HG03469 (cell line): ENCODE measurements around the gene ZBTB8OS.
"Not testable (repeated sequence)": the region's sequence is repeated elsewhere in the genome, so short reads cannot be mapped to it uniquely, and the experiment has no call there.

Experiments
- ATAC-seq: cut with Tn5 transposase; IDR thresholded peaks from one replicate; pipeline ENCODE4 v1.9.1; 2021; ENCODE audit warnings: mild to moderate bottlenecking, moderate library complexity, moderate number of reproducible peaks; ENCODE audit not compliant: unreplicated experiment

ZBTB8OS gene

DNA sequence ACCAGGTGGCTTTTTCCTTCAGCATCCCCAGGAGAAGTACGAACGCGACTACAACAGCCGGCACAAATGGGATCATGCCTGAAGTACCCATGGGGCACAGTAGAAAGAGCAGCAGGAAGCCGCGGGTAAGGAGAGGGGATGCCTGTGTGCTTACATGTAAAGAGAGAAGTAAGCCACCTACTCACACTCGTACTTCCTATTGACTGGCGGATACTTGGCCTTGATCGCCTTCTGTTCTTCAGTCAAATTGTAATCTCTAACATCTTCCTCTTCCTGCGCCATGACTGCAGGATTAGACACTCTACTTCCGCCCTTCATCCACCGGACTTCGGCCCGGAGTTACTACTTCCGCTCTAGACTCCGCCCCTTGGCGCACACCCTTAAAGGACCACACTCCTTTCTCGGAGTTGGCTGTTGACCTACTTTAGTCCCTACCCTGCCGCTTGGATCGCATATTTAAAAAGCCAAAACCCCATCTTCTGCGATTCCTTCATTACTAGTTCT lies at the start of gene ZBTB8OS:
ZBTB8OS (minus strand) TSS at position 303 of the 504 bp plus-strand sequence; CDS start at position 282, 21 bp downstream.
- ATAC-seq = peak; percentile 43

DNA sequence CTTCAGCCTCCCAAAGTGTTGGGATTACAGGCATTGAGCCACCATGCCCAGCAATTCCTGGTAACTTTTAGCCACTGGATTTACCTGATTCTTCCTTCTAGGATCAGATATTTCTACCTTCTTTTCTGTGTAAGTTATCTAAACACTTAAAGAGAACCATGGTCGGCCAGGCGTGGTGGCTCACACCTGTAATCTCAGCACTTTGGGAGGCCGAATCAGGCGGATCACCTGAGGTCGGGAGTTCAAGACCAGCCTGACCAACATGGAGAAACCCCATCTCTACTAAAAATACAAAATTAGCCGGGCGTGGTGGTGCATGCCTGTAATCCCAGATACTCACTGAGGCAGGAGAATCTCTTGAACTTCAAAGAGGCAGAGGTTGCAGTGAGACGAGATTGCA lies 46.6 kb upstream of the ZBTB8OS start:
- ATAC-seq = not testable (repeated sequence)

GRCh38 chr1:32696041-32696440 lies 45.7 kb upstream of the ZBTB8OS start:
- no peak for ATAC-seq

DNA sequence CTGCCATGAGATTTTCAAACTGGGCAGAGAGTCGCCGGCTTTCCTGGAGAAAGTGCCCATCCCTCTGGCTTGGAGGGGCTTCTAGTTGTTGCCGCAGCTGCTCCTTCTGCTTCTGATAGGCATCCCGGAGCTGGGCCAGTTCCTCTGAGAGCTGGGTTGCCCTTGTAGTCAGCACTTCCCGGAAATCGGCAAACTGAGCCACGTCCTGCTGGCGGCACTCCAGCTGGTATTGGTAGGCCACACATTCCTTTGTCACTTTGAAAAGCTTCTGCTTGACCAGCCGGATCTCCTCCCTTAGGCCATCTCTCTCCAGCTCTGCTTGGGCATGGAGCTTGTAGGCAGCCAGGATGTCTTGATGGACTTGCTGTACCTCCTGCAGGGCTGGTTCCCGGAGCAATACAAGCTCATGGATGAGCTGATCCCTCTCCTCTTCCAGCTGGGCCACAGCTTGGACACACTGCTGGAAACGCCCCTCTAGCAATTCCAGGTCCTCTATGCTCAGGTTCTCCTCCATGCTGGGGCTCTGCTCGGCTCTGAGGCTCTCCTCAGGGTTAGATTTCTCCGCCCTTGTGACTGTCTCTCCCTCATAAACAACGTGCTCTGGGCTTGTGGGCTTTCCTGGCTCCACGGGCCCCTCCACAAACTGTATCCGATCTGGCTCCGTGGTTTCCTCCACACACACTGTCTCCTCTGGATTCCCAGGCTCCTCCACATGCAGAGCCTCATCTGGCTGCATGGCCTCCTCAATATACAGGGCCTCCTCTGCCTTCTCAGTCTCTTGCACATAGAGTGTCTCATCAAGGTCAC lies 45.0 kb upstream of the ZBTB8OS start:
- ATAC-seq = no peak

- ATAC-seq = no peak
Observed at GRCh38 chr1:32693455-32694174, 43.3 kb upstream of the ZBTB8OS start.

DNA sequence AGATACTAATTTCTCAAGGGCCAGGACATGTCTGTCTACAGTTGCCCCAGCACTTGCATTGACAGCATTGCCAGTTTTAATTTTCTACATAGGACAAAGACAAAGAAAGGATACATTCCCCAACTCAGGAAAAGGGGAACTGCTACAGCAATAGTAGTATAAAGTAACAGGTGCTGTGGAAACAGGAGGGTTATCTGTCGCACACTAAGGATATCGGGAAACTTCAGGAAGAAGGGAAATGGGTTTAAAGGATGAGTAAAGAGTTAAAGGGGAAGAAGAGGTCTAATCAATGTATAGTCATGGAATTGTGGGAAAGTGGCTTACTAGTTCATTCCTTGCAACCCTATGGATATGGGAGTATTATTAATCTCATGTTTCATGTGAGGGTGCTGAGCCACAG lies 36.0 kb upstream of the ZBTB8OS start:
- ATAC-seq = no peak

DNA sequence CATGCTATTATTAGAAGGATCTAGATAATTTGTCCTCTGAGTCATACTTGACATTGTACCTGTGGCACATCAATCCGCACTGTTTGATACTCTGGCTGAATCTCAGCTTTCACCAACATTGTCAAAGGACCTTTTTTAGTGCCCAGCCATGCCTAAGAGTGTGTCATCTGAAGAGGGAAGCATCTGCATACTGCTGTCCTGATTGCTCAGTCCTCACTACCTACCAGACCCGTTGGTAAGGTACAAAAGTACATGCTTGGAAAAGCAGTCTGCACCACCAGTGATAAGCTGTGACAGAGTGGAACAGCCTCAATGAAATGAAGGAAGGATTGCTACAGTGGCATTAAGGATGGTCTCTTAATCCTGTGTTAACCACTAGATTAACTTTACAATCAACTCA lies 35.1 kb upstream of the ZBTB8OS start:
- no peak for ATAC-seq

DNA sequence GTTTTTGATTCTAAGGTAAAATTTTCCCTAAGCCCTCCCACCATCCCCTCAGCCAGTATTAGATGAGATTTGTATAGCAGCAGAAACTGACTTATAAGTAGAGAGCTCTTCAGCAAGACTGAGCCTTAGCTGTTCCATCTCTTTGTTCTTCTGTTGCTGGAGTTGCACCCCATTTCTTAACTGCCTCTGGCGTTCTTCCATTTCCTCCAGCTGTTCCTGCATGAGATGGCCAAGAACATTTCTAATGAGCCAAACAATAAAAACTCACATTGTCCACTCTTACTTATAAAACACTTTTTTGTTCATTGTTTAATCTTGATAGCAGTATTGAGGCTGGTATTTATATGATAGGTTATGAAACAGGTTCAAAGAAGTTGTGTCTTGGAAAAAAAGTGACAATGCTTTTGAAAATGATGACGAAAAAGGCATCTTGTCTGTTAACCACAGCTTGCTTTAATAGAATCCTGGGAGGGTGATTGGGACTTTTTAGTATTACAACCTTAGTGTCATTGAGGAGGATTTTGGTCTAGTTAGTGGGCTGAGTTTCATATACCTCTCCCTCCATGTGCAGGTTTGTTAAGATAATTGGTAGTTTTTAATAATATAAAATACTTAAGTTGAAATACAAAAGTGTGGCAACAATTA lies 33.9 kb upstream of the ZBTB8OS start:
- ATAC-seq = no peak

GRCh38 chr1:32683397-32683796 lies 33.0 kb upstream of the ZBTB8OS start:
- ATAC-seq = no peak

DNA sequence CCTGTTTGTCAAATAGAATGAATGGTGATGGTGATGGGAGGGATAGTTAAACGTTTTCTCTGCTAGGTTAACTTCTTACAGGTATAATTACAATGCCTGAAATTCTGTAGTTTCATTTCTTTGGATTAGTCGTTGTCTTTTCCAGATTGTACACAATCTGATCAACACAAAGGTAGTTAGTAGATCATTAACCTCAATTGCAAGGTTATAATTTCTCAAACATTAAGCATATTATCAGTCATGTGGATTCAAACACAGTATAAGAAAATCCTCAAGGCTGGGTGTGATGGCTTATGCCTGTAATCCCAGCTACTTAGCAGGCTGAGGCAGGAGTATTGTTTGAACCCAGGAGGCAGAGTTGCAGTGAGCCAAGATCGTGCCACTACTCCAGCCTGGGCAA lies 31.6 kb upstream of the ZBTB8OS start:
- ATAC-seq = no peak

DNA sequence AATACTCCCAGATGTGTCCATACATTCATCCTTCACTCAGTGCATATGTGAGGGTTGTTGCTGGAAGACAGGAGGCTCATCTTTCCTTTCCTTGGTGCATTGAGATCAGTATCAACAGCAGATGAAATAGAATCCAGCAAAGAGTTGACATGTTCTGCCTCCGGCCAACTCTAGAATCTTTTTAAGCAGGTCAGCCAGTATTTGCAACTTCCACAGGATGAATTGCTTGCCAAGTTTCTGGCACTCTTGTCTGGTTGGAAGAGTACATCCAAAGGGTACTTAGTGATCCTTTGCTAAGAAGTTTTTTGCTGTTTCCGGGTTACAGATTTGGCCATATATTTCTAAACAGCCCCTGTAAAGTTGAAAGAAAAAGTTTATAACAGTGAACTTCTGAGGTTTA lies 31.2 kb upstream of the ZBTB8OS start:
- ATAC-seq = no peak

DNA sequence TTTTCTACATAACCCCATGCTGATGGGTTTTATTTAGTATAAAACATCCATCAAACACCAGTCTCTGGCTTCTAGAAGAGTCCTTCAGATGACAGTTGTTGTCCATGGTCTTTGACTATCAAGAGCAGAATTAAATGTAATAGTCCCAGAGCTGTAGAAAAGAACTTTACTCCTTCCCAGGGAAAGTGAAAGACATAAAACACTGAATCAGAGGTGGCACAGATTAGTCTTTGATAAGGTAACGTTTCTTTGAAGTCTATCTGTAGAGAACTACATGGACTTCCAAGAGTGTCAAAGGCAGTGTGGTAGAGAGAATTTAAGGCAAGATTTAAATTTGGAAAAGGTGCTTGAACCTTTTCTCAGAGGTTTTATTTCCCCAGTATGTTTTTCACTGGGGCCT lies 30.3 kb upstream of the ZBTB8OS start:
- no peak for ATAC-seq

DNA sequence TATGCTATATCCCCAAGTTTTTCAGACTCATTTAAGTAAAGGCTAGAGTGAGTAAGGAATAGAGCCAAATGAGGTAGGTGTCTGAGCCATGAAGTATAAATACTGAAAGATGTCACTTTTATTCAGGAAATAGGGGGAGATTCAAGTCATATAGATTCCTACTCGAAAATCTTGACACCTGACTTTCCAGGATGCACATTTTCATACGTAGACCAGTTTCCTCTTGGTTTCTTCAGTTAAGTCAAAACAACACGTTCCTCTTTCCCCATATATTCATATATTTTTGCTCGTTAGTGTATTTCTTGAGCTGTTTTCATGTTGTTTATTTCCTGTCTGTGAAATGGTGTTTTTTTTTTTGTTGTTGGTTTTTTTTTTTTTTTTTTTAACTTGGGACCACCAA lies 29.6 kb upstream of the ZBTB8OS start:
- ATAC-seq = not testable (repeated sequence)

GRCh38 chr1:32676945-32677344 lies 26.6 kb upstream of the ZBTB8OS start:
- ATAC-seq = no peak

DNA sequence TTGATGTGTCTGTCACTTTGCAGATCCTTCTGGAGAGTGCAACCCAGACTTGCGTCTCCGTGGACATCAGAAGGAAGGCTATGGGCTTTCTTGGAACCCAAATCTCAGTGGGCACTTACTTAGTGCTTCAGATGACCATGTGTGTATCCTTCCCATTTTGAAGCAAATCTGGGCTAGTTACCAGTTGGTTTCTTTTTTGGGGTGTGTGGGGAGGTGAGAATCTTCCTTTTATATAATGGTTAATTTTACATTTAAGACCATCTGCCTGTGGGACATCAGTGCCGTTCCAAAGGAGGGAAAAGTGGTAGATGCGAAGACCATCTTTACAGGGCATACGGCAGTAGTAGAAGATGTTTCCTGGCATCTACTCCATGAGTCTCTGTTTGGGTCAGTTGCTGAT lies 18.4 kb upstream of the ZBTB8OS start:
- ATAC-seq = not testable (repeated sequence)

DNA sequence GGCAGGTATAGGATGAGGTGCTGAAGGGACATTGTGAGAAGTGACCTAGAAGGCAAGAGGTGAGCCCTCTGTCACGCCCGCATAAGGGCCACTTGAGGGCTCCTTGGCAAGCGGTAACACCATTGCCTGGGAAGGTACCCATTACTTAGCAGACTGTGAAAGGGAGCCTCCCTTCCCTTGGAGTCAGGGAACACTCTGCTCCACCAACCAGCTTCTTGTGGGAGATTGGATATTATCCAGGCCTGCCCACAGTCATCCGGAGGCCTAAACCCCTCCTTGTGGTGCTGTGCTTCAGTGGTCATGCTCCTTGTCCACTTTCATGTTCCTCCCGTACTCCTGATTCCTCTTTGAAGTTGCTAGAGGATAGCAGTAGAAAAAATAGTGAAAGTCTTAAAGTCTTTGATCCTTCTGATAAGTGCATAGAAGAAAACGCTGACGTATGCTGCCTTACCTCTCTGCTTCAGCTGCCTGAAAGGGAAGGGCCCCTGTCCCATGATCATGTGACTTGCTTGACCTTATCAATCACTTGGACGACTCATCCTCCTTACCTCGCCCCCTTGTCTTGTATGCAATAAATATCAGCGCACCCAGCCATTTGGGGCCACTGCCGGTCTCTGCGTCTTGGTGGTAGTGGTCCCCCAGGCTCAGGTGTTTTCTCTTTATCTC lies 16.7 kb upstream of the ZBTB8OS start:
- ATAC-seq = no peak

GRCh38 chr1:32665915-32666314 lies 15.6 kb upstream of the ZBTB8OS start:
- no peak for ATAC-seq

- ATAC-seq = no peak
Observed at GRCh38 chr1:32659581-32659980, 9.2 kb upstream of the ZBTB8OS start.

DNA sequence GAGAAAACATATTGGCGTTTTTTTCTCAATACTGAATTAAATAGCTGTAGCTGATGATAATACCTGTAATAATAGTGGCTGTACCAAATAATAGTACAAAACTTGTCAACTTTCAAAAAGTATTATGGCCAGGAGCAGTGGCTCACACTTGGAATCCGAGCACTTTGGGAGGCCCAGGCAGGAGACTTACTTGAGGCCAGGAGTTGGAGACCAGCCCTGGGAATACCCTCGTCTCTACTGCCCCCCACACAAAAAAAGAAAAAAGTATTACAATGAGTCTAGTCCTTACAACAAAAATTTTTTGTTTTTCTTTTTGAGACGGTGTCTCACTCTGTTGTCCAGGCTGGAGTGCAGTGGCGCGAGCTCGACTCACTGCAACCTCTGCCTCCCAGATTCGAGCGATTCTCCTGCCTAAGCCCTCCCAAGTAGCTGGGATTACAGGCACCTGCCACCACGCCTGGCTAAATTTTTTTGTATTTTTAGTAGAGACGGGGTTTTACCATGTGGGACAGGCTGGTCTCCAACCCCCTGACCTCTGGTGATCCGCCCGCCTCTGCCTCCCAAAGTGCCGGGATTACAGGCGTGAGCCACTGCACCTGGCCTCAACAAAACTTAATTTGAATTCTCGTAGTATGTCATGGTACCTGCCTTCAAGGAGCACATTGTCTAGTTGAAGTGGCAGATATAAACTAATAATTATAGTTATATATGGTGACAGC lies 2.1 kb upstream of the ZBTB8OS start:
- ATAC-seq = no peak

- peak; percentile 1 for ATAC-seq
Observed at GRCh38 chr1:32651461-32652073, 1.2 kb upstream of the ZBTB8OS start.
